GM18511 (cell line): ENCODE results near the gene ERN1.

Source experiments
- ATAC-seq: cut with Tn5 transposase; IDR thresholded peaks from one replicate; pipeline ENCODE4 v1.9.1; 2021; ENCODE audit warnings: mild to moderate bottlenecking, moderate library complexity; ENCODE audit not compliant: unreplicated experiment

ERN1 gene

GRCh38 chr17:64065161-64065560 is 64.8 kb downstream of the ERN1 start:
- ATAC-seq = no peak

- no peak for ATAC-seq
These were observed 65.6 kb downstream of the ERN1 start for GRCh38 chr17:64064331-64064730.

DNA sequence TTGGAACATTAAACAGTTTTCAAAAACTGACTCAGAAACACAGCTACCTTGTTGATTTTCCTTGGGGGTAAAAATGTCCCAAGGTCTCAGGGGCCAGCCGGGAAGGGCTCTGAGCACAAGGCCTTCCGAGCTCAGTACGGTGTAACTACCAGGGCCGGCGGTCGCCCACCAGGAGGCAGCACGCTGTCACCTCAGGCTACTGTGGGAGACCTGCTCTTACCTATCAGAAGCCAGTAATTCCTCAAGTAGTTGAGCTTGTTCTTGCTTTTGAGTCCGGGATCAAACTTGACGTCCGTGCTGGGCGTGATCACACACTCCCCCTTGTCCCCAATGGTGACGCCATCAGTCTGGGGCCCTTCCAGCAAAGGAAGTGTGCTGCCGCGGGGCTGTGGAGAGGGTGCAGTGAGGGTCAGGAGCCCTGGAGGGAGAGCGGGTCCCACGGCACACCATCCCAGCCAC is 66.1 kb downstream of the ERN1 start:
- ATAC-seq = no peak

- peak; percentile 56 for ATAC-seq
These were observed 66.9 kb downstream of the ERN1 start for GRCh38 chr17:64063088-64063487.

GRCh38 chr17:64061178-64061898 is 68.6 kb downstream of the ERN1 start:
- peak; percentile 60 for ATAC-seq

- no peak for ATAC-seq
These were observed 69.6 kb downstream of the ERN1 start for GRCh38 chr17:64060331-64060730.

DNA sequence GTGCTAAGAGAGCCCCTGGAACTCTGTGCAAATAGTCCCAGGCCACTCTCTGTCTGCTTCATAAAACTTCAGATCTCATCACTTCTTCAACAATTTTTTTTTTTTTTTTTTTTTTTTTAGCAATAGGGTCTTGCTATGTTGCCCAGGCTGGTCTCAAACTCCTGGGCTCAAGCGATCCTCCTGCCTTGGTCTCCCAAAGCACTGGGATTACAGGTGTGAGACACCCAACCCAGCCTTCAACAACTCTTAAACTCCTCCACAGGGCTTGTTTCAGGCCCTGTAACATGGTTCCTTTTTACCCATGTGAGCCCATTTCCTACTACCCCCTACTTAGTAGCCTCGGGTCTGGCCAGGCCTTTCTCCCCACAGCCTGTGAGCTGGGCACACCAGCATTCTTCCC is 70.2 kb downstream of the ERN1 start:
- no peak for ATAC-seq

GRCh38 chr17:64058621-64059020 is 71.3 kb downstream of the ERN1 start:
- ATAC-seq = no peak

DNA sequence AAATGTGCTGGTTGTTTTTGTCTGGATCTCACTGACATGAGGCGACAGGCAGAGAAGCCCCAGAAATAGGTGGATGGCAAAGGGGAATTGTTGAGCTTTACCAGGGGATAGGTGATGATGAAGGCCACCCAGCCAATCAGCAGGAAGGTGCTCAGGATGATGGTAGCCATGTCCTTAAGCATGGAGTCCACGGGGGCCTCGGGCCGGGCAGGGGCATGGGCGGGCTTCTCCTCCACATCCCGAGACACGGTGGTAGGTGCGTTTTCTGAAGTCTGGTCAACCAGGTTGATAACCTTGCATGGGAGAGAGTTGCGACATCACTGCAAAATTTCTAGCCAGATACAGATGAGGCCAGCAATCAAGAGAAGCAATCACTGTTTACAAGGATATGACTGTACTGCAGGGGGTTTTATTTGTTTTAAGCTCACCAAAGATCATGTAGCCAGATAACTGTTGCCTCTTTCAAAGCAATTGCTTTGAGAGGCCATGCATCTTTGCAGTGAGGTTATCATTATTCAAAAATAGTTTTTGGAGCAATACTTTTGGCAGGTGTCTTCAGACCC is 72.2 kb downstream of the ERN1 start:
- no peak for ATAC-seq

DNA sequence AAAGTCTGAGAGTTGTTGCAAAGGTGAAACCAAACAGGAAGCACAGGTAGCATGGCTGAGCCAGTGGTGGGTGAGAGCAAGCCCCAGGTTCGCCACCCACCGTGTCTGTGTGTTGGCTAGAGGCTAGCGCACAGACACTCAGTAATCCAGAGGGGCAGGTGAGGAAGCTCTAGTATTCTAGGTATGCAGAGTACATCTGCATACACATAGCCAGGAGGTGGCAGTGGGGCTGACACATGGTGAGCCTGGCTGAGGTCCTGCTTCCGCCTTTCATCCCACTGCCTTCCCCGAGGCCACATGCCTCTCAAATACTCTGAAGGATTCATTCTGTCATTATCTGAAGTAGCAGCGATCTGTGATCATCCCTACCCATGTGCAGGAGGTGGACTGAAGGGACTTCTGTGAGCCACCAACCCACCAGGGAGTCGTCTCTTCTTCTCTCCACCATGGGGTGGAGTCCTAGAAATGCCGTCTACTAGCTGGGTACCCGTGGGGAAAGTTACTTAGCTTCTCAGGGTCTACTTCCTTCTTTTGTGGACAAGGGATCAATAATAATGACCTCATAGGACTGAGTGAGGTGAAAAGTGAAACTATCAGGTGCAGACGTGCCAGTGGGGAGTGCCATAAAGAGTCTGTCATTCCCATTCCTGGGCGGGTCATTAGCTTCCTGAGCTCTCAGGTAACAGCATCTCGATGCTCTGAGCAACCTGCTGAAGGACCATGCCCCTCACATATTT is 73.5 kb downstream of the ERN1 start:
- ATAC-seq = peak; percentile 79

GRCh38 chr17:64055183-64056142 is 74.5 kb downstream of the ERN1 start:
- no peak for ATAC-seq

- ATAC-seq = no peak
These were observed 75.6 kb downstream of the ERN1 start for GRCh38 chr17:64054304-64054703.

DNA sequence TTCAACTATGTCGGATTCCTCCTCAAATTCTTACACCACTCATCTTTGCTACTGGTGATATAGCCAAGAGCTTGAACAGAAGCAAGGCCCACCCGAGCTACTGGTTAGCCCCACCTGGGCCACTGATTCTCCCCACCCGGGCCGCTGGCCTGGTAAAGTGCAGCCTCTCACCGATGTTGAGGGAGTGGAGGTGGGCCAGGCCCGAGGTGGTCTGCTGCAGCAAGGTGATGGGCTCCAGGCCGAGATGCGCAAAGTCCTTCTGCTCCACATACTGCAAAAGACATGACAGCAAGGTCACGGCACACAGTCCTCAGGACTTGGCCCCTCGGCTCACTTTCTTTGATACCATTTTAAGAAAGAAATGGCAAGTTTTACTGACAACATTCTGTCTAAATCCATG is 76.8 kb downstream of the ERN1 start:
- no peak for ATAC-seq

- no peak for ATAC-seq
These were observed 78.8 kb downstream of the ERN1 start for GRCh38 chr17:64051153-64051552.

- ATAC-seq = no peak
These were observed 81.1 kb downstream of the ERN1 start for GRCh38 chr17:64048805-64049204.

DNA sequence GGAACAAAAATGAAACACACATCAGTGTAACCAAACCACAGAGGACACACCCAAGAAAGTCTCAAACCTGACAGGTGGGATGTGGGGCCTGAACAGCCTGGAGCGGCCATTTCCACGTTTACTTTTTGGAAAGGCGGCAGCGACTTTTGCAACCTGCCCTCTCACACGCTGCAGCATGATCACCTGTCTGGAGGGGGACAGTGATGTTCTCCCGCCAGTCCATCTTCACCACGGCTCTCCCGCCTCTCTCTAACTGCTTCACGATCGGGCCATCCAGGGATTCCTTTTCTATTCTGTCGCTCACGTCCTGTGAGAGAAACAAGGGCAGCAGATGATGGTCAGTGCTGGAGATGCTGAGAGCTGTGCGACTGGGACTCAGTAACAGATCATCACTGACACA is 84.8 kb downstream of the ERN1 start:
- ATAC-seq = no peak

DNA sequence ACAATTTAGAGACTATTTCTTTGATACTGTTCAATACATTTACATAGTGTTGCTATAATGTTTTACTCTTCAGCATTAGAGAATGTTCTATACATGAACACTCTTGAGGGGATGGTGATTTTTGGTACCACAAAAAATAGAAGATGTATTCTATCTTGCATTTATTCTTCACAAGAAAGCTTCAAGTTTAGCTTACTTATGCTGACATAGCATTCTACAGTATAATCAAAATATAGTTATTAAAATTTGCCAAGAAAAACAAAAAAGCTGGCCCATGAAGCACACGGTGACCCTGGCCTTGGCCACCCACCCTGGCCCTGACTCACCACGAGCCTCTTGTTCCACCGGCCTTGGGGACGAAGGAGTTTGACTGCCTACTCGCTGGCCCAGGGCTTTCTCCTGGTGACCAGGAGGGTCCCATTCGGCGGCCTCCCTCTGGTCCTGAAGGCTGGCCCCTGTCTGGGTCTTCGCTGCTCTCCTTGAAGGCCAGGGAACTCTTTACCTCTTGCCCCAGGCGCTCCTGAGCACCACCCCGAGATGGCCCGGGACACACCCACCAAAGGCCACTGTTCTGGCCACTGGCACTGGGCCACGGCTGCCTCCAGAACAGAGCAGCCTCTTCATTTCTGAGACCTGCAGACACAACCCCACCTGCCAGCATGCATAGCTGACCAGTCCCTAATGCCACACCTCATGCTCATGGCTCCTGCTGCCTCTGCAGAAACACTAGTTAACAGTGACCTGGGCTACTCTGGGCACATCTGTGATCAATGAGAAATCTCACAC is 87.1 kb downstream of the ERN1 start:
- no peak for ATAC-seq

DNA sequence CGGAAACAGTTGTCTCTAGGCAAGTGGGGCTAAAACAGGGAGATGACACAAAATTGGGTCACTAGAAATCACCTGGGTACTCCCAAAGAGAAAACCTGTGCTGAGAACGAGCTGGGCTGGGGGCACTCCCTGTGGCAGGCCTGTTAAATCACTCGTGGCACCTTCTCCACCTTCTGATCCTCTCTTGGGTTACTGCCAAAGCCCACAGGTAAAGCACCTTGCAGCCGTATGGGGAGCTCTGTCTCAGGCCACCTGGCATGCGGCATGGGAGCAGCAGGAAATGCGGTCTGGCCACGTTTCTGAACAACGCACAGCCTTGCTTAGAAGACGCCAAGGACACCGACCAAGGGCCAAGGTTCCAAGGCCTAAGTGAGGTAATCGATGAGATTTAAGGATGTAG is 88.0 kb downstream of the ERN1 start:
- ATAC-seq = no peak

DNA sequence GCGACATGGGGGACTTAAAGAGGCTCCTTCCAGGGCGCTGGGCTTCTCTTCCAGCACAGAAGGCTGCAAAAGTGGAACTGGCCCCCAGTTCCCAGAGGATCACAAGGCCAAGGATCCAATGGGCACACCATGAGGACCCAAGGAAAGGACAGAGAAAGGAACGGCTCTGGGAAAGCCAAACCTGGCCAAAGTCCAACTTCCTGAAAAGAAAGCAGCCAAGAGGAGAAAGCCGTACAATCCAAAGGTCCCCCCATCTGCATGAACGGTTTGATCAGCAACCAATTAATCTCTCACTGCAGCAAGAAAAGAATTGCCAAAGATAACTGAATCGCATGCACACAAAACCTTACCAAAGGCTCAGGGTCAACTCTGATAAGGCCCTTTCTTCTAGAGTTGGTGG is 89.7 kb downstream of the ERN1 start:
- no peak for ATAC-seq

- ATAC-seq = no peak
These were observed 90.9 kb downstream of the ERN1 start for GRCh38 chr17:64039106-64039400.
